ENCODE measurements around the gene WNT5A.

DNA sequence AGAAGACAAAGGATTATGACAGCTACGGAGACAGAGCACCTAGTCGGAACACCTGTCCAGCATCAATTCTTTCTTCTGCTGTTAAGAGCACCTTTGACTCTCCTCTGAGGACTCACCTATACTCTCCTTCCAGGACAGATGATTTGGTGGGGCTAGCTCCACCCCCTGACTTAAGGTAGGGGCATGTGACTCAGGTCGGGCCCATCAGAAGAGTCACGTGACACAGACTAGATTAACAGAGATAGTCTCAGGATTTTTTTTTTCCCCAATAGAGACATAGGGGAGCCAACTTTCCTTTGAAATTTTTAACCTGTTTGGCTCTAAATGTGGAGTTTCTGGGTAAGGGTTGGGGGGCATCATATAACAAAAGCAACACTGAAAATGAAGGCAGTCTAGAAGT, 11.4 kb upstream of the WNT5A start:
- TF ChIP-seq, protein P1, sequence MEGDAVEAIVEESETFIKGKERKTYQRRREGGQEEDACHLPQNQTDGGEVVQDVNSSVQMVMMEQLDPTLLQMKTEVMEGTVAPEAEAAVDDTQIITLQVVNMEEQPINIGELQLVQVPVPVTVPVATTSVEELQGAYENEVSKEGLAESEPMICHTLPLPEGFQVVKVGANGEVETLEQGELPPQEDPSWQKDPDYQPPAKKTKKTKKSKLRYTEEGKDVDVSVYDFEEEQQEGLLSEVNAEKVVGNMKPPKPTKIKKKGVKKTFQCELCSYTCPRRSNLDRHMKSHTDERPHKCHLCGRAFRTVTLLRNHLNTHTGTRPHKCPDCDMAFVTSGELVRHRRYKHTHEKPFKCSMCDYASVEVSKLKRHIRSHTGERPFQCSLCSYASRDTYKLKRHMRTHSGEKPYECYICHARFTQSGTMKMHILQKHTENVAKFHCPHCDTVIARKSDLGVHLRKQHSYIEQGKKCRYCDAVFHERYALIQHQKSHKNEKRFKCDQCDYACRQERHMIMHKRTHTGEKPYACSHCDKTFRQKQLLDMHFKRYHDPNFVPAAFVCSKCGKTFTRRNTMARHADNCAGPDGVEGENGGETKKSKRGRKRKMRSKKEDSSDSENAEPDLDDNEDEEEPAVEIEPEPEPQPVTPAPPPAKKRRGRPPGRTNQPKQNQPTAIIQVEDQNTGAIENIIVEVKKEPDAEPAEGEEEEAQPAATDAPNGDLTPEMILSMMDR (conservative IDR thresholded peaks at IDR 0.05 in 1 of 2, IDR thresholded peaks at IDR 0.05 in 1 of 2; ENCODE audit: extremely low read depth in 1 of 2, insufficient read depth in 1 of 2, low read depth in 1 of 2, low read length in 2 of 2), result no peak
- no peak for TF ChIP-seq EZH2 (IDR thresholded peaks at IDR 0.05; ENCODE audit: borderline replicate concordance, low read length)
